ENCODE results near the gene HCFC1.
"Not testable (repeated sequence)": the region's sequence is repeated elsewhere in the genome, so short reads cannot be mapped to it uniquely, and the experiment has no call there.

DNA sequence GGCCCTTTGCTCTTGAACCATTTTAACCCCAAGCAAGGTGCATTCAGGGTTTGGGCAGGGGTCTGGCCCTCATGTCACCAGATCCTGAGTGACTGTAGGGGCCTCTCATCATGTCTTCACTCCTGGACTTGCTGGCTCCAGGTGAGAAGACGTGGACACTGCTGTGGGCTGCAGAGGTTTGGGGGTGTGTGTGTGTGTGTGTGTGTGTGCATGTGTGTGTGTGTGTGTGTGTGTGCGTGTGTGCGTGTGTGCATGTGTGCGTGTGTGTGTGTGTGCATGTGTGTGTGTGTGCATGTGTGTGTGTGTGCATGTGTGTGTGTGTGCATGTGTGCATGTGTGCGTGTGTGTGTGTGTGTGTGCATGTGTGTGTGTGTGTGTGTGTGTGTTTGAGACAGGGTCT lies 22.8 kb upstream of the HCFC1 start:
- TF ChIP-seq CTCF, POLR2A (IDR thresholded peaks at IDR 0.05): not testable (repeated sequence)

All from lower leg skin (tissue), 3 donors.